Naive thymus-derived CD8-positive, alpha-beta T cell (primary cell): ENCODE results near the gene SPEN. TPM values are rescaled to one million over a fixed set of nuclear protein-coding genes. Genes with fewer than 3 reads are reported as not detected.

ENCODE experiments used
- ATAC-seq, 2 donors: fragments of 150-1000 bp; cut with Tn5 transposase in 1 of 2; sonication (Bioruptor Pico), chemical (Tn5 transposase) in 1 of 2; 1 replicate in 1 of 2; 2 replicates in 1 of 2; pipeline ENCODE4 v1.10.0; 2021; ENCODE audit warnings: mild to moderate bottlenecking in 2 of 2, moderate library complexity in 2 of 2
- POLR2A ChIA-PET: fragments of 350-600 bp; sonication (Branson Sonifier 250); formaldehyde crosslinking; loops from one replicate; lab custom pipeline; 2021; ENCODE audit warnings: antibody characterized with exemption; lab: Charles Lee
- DNase-seq, 10 donors: peaks; one replicate each; pipeline versions ENCODE4 v3.0.0 to v3.0.0-alpha.2; 2020 to 2022
- H3K27ac Mint-ChIP-seq, 10 donors: one replicate each; pipeline ENCODE4 v1.8.0; 2020 to 2022; ENCODE audit warnings: mild to moderate bottlenecking in 10 of 10, mixed read lengths in 10 of 10, moderate library complexity in 4 of 10, inconsistent platforms in 1 of 10
- H3K27me3 Mint-ChIP-seq, 5 donors: one replicate each; pipeline ENCODE4 v1.8.0; 2021 to 2022; ENCODE audit warnings: mixed read lengths in 5 of 5
- H3K36me3 Mint-ChIP-seq, 3 donors: one replicate each; pipeline ENCODE4 v1.8.0; 2020 to 2022; ENCODE audit warnings: mixed read lengths in 3 of 3, mild to moderate bottlenecking in 2 of 3, inconsistent platforms in 1 of 3
- H3K4me1 Mint-ChIP-seq, 4 donors: one replicate each; pipeline ENCODE4 v1.8.0; 2021 to 2022; ENCODE audit warnings: mixed read lengths in 4 of 4
- H3K4me3 Mint-ChIP-seq, 10 donors: one replicate each; pipeline ENCODE4 v1.8.0; 2020 to 2022; ENCODE audit warnings: mild to moderate bottlenecking in 10 of 10, mixed read lengths in 10 of 10, moderate library complexity in 6 of 10, inconsistent platforms in 1 of 10
- H3K9me3 Mint-ChIP-seq, 9 donors: one replicate each; pipeline ENCODE4 v1.8.0; 2020 to 2022; ENCODE audit warnings: mixed read lengths in 9 of 9, mild to moderate bottlenecking in 3 of 9, inconsistent platforms in 1 of 9, moderate library complexity in 1 of 9
- polyA plus RNA-seq, 3 donors: library from polyadenylated mRNA; unstranded; fragments of 300-500 nt; fragmentation: Illumina TruSeq; gene quantifications; one replicate each; pipeline ENCODE4 v1.2.3, GENCODE V29; 2021
- total RNA-seq, 8 experiments: library from RNA in 2 of 8; stranded (reverse) in 2 of 8; gene quantifications; one replicate each; pipeline ENCODE4 v1.2.3 and lab custom pipeline; 2021 to 2026

SPEN gene
- total and polyA plus RNA-seq, 5 experiments from 2014 or later = 4.0 to 88.3 (median 38.0) TPM

DNA sequence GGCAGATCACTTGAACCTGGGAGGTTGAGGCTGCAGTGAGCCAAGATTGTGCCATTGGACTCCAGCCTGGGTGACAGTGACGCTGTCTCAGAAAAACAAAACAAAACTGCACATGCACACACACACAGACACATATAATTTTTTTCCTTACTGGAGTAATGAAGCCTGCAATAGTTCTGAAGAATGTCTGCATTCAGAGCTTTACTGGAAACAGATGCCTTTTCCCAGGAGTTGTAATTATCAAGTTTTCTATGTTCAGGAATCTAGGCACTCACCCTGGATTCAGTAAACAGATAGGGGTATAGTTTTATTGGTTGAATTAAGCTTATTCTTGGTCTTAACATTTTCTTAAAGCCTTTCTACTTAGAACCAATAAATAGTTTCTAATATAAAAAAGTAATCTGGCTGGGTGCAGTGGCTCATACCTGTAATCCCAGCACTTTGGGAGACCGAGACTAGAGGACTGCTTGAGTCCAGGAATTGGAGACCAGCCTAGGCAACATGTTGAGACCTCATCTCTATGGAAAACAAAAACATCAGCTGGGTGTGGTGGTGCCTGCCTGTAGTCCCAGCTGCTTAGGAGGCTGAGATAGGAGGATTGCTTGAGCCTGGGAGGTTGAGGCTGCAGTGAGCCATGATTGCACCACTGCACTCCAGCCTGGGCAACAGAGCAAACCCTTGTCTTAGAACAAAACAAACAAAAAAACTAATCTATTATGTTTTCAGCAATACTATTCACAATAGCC, 15.8 kb downstream of the SPEN start:
- H3K4me3 Mint-ChIP-seq = no peak overlapping the region
- no peaks in the 10 kb centered on the region for H3K27me3 Mint-ChIP-seq
- no peak for DNase-seq
- no peaks in the 10 kb centered on the region for H3K9me3 Mint-ChIP-seq
- ATAC-seq = no peak
- peaks cover 11 to 73% (median 41%) of the 10 kb centered on the region in 4 donors for H3K4me1 Mint-ChIP-seq
- peak overlapping the region in 3 of 10 donors; percentile 9 to 41 (median 27) for H3K27ac Mint-ChIP-seq
- peaks cover 0 to 9% (median 0%) of the 10 kb centered on the region in 3 donors for H3K36me3 Mint-ChIP-seq
- POLR2A ChIA-PET = interaction anchor here (0.7 kb wide), 2 partner anchors 16 to 1451 kb away, joined by 3 read pairs; no protein-coding TSS in a partner anchor

DNA sequence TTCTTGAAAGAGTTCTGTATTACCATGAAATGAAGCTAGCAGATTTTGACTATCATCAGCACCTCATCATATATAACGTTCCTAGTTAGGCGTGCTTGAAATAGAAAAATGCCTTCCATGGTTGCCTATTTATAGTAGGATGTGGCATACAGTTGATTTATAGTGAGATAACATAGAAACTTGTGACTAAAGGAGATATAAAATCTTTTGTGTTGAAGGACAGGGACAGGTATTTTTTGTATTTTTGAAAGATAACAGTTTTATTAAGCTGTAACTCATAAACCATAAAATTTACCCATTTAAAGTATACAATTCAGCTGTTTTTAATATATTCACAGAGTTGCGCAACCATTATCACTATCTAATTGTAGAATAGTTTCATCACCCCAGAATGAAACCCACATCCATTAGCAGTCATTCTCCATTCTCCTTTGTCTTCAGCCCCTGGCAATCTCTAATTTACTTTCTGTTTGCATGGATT, 19.3 kb downstream of the SPEN start:
- Mint-ChIP-seq H3K36me3 (peaks cover 0 to 5% (median 0%) of the 10 kb centered on the region in 3 donors), H3K27ac (peak overlapping the region in 1 of 10 donors; percentile 34), H3K4me3 (peak overlapping the region in 1 of 10 donors; percentile 4), H3K4me1 (peaks cover 17 to 67% (median 46%) of the 10 kb centered on the region in 4 donors), H3K27me3 (no peaks in the 10 kb centered on the region), H3K9me3 (no peaks in the 10 kb centered on the region)
- DNase-seq = no peak
- POLR2A ChIA-PET = interaction anchor here (2.3 kb wide), 1 partner anchor 19 kb away, joined by 6 read pairs; no protein-coding TSS in a partner anchor
- ATAC-seq = no peak

DNA sequence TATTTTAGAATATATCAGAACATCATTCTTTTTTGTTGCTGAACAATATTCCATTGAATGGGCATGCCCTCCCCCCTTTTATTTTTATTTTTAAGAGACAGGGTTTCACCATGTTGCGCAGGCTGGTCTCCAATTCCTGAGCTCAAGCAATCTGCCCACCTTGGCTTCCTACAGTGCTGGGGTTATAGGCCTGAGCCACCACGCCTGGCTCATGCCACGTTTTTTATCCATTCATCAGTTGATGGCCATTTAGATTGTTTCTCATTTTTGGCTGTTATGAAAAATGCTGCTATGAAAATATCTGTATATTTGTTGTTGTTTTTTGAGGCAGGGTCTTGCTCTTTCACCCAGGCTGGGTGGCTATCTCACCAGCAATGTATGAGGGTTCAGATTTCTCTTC, 19.8 kb downstream of the SPEN start:
- H3K27ac Mint-ChIP-seq = peak overlapping the region in 2 of 10 donors; percentile 34 to 35
- peaks cover 0 to 9% (median 0%) of the 10 kb centered on the region in 3 donors for H3K36me3 Mint-ChIP-seq
- DNase-seq = no peak
- H3K27me3 Mint-ChIP-seq = no peaks in the 10 kb centered on the region
- no peaks in the 10 kb centered on the region for H3K9me3 Mint-ChIP-seq
- H3K4me3 Mint-ChIP-seq = peak overlapping the region in 1 of 10 donors; percentile 30
- H3K4me1 Mint-ChIP-seq = peaks cover 17 to 64% (median 46%) of the 10 kb centered on the region in 4 donors
- POLR2A ChIA-PET = interaction anchor here (1.0 to 2.3 kb wide), 2 partner anchors 19 to 33 kb away, joined by 5 to 6 read pairs; no protein-coding TSS in a partner anchor
- ATAC-seq = no peak

DNA sequence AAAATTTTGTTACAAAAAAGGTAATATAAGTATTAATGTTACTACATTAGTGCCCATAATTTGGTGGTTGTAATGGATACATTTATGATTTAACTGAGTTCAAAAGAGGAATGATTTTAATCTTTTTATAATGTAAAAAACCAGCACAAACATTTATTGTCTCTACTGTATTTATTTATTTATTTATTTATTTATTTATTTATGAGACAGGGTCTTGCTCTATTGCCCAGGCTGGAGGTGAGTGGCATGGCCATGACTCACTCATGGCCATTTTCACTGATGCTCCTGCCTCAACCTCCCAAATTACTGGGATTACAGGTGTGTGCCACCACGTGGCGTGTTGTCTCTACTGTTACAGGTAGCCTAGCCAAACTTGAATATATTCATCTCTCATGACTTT, 21.9 kb downstream of the SPEN start:
- POLR2A ChIA-PET = no interaction called here
- Mint-ChIP-seq H3K27me3 (no peaks in the 10 kb centered on the region), H3K36me3 (peaks cover 0 to 30% (median 10%) of the 10 kb centered on the region in 3 donors), H3K4me3 (peak overlapping the region in 1 of 10 donors; percentile 13), H3K9me3 (no peaks in the 10 kb centered on the region), H3K4me1 (peaks cover 23 to 69% (median 58%) of the 10 kb centered on the region in 4 donors), H3K27ac (peak overlapping the region in 3 of 10 donors; percentile 20 to 43 (median 23))
- no peak for DNase-seq
- no peak for ATAC-seq

DNA sequence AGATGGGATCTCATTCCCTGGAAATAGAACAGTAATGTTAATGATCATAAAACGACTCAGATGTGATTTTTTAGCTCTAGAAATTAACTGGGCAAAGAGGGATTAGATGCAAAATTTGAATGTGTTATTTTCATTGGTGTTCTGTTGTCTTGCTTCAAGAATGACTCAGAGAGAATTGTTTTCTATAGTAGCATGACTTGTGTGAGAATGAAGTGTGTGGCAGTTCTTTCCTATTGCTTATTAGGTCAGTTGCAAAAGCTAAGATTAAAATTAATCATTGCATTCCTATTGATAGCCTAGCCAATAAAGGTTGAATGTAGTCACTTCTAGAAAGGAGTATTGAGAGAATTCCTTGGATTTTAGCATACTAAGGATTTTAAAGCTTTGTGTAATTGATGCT, 22.9 kb downstream of the SPEN start:
- no peaks in the 10 kb centered on the region for H3K9me3 Mint-ChIP-seq
- DNase-seq (no peak), ATAC-seq (no peak)
- POLR2A ChIA-PET = no interaction called here
- peaks cover 0 to 37% (median 10%) of the 10 kb centered on the region in 3 donors for H3K36me3 Mint-ChIP-seq
- H3K4me1 Mint-ChIP-seq = peaks cover 26 to 72% (median 64%) of the 10 kb centered on the region in 4 donors
- H3K27me3 Mint-ChIP-seq = no peaks in the 10 kb centered on the region
- H3K4me3 Mint-ChIP-seq = peak overlapping the region in 2 of 10 donors; percentile 11 to 13
- peak overlapping the region in 6 of 10 donors; percentile 6 to 63 (median 26) for H3K27ac Mint-ChIP-seq

DNA sequence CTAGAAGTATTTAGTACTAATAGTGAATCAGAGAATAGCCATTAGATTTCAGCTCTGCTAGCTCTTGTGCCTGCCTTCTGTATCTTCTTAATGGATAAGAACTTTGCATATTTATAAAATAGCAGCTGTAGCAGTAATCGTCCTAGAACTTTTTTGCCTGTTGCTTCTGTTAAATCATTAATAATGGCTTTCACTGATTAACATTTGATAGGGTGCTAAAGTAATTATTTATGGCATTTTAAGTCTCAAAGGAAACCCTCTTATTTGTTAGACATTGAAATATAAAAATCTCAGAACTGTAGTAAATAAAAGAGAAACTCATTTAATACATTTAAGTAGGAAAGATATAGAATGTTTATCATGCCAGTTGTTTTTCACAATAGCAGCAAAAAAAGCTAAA, 27.0 kb downstream of the SPEN start:
- Mint-ChIP-seq H3K4me1 (peaks cover 29 to 73% (median 59%) of the 10 kb centered on the region in 4 donors), H3K36me3 (peaks cover 0 to 56% (median 11%) of the 10 kb centered on the region in 3 donors), H3K9me3 (no peaks in the 10 kb centered on the region), H3K27me3 (no peaks in the 10 kb centered on the region), H3K4me3 (peak overlapping the region in 1 of 10 donors; percentile 15), H3K27ac (peak overlapping the region in 3 of 10 donors; percentile 9 to 70 (median 17))
- POLR2A ChIA-PET = interaction anchor here (0.5 to 1.5 kb wide), 2 partner anchors 12 to 333 kb away, joined by 3 to 4 read pairs; no protein-coding TSS in a partner anchor
- ATAC-seq = no peak
- no peak for DNase-seq

DNA sequence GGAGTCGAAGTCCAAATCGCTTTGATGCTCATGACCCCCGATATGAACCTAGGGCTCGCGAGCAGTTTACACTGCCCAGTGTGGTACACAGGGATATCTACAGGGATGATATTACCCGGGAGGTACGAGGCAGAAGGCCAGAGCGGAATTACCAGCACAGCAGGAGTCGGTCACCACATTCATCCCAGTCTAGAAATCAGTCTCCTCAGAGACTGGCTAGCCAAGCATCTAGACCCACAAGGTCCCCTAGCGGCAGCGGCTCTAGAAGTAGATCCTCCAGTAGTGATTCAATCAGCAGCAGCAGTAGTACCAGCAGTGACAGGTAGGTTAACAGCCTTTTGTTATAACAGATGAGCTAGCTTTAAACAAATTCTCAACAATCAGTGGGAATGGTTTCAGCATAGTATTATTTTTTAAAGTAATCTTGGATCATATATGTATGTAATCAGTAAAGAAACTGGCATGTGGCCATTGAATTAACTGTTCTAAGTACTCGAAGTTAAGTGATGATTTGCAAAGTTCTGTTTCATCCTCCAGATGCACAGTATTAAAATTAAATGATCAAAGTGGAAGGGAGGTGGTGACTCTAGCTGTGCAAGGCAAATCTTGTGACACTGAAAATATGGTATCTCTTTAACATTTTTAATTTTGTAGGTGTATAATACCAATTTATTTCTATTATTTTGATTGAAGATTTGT, 29.0 kb downstream of the SPEN start:
- POLR2A ChIA-PET = interaction anchor here (1.6 kb wide), 1 partner anchor 11 kb away, joined by 3 read pairs; no protein-coding TSS in a partner anchor

DNA sequence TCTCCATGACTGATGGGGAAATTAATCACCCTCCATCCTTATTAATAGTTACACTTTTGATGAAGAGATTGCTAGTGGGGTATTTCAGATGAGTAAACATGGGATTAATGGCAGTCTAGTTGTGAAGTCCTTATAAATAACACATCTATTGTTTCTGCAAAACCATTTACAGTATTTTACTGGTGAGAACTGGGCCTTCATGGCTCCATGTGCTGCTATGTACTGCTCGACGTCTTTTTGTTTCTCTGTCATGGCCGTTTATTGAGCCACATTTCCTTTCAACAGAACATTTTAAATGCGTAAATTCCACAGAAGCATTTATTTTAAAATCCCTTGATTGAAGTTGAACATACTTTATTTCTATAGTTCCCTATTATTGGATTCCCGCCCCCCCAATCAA, 34.5 kb downstream of the SPEN start:
- Mint-ChIP-seq H3K9me3 (no peaks in the 10 kb centered on the region), H3K36me3 (peaks cover 0 to 28% (median 1%) of the 10 kb centered on the region in 3 donors), H3K27ac (peak overlapping the region in 3 of 10 donors; percentile 32 to 58 (median 33)), H3K4me3 (no peak overlapping the region), H3K4me1 (peaks cover 41 to 81% (median 69%) of the 10 kb centered on the region in 4 donors), H3K27me3 (no peaks in the 10 kb centered on the region)
- no peak for ATAC-seq
- POLR2A ChIA-PET = no interaction called here
- no peak for DNase-seq

More for the DNA sequence above, 29.0 kb downstream of the SPEN start:
- Mint-ChIP-seq H3K36me3 (peaks cover 0 to 62% (median 11%) of the 10 kb centered on the region in 3 donors), H3K4me3 (no peak overlapping the region), H3K4me1 (peaks cover 28 to 74% (median 61%) of the 10 kb centered on the region in 4 donors), H3K9me3 (no peaks in the 10 kb centered on the region), H3K27me3 (no peaks in the 10 kb centered on the region), H3K27ac (peak overlapping the region in 6 of 10 donors; percentile 6 to 79 (median 35))
- no peak for DNase-seq
- ATAC-seq = peak; percentile 42 to 53

DNA sequence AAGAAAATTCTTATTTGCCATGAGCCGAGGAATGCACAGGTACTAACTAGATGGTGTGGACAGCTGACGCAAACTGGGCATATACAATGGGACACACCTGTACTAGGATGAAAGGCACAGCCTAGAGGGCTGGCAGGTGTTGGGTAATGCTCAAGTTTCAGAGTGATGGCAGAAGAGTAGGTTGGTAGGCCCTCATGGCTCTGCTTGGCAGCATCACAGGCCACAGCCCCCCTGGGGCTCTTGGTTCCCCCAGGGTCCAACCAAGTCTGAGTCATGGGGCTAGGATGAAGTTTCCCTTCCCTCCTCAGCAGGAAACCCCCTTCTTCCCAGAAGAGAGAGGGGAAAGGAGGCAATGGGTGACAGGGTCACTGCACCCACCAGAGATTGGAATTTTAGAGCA, 35.2 kb downstream of the SPEN start:
- Mint-ChIP-seq H3K27ac (peak overlapping the region in 8 of 10 donors; percentile 21 to 84 (median 67)), H3K9me3 (no peaks in the 10 kb centered on the region), H3K36me3 (peaks cover 0 to 27% (median 1%) of the 10 kb centered on the region in 3 donors), H3K27me3 (no peaks in the 10 kb centered on the region), H3K4me3 (peak overlapping the region in 2 of 10 donors; percentile 24 to 29), H3K4me1 (peaks cover 41 to 83% (median 72%) of the 10 kb centered on the region in 4 donors)
- POLR2A ChIA-PET = no interaction called here
- DNase-seq = no peak
- no peak for ATAC-seq

DNA sequence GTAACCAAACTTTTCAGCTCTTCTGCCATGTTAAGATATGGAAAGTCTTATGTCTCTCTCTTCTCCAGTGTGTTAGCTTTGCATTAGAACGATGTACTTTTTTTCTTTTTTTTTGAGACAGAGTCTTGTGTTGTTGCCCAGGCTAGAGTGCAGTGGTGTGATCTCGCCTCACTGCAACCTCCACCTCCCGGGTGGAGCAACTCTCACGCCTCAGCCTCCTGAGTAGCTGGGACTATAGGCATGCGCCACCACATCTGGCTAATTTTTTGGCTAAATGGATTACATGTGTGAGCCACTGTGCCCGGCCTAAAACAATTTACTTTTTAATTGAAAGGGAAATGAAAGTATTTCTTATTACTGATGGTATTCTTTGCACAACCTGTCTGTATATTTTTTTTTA, 35.8 kb downstream of the SPEN start:
- Mint-ChIP-seq H3K4me3 (peak overlapping the region in 2 of 10 donors; percentile 18 to 43), H3K27ac (peak overlapping the region in 9 of 10 donors; percentile 53 to 84 (median 73)), H3K27me3 (no peaks in the 10 kb centered on the region), H3K4me1 (peaks cover 41 to 78% (median 71%) of the 10 kb centered on the region in 4 donors), H3K36me3 (peaks cover 0 to 25% (median 1%) of the 10 kb centered on the region in 3 donors), H3K9me3 (no peaks in the 10 kb centered on the region)
- ATAC-seq = no peak
- POLR2A ChIA-PET = no interaction called here
- no peak for DNase-seq

DNA sequence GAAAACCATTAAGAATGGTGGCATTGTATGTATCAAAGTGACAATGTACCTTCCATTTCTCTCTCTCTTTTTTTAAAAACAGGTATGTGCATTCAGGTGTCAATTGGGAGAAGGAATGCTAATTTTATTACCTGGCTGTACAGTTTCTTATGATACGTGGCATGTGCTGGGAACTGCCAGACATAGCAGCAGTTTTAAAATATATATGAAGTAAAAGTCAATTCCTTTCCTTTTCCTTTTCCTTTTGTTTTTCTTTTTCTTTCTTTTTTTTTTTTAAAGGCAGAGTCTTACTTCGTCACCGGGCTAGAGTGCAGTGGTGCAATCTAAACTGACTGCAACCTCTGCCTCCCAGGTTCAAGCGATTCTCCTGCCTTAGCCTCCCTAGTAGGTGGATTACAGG, 37.0 kb downstream of the SPEN start:
- DNase-seq = no peak

DNA sequence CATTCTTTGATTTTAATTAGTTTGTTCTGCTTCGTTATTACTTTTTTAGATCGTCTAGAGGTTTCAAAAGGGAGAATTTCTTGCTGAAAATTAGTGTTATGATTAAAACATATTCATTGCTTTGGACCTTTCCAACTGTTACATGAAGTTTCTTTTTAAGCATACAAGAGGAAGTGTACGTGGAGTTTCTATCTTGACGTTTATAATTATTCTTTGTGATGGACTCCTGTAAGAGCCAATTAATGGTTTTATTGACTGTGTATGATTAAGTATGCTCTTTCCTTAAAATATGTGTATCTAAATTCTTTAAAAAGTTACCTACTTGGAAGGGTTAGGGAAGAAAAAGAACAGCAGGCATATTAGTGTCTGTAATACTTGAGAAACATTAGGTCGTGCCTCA, 37.8 kb downstream of the SPEN start:
- POLR2A ChIA-PET = interaction anchor here (0.6 to 1.5 kb wide), 2 partner anchors 11 to 61 kb away, joined by 4 read pairs; no protein-coding TSS in a partner anchor
- ATAC-seq = no peak
- DNase-seq = no peak
- H3K27me3 Mint-ChIP-seq = no peaks in the 10 kb centered on the region
- H3K27ac Mint-ChIP-seq = peak overlapping the region in 8 of 10 donors; percentile 35 to 86 (median 56)
- no peaks in the 10 kb centered on the region for H3K9me3 Mint-ChIP-seq
- peaks cover 0 to 28% (median 4%) of the 10 kb centered on the region in 3 donors for H3K36me3 Mint-ChIP-seq
- peaks cover 34 to 70% (median 62%) of the 10 kb centered on the region in 4 donors for H3K4me1 Mint-ChIP-seq
- H3K4me3 Mint-ChIP-seq = peak overlapping the region in 7 of 10 donors; percentile 19 to 77 (median 66)

More for the DNA sequence above, 37.0 kb downstream of the SPEN start:
- POLR2A ChIA-PET = interaction anchor here (0.6 kb wide), 1 partner anchor 60 kb away, joined by 4 read pairs; no protein-coding TSS in a partner anchor
- peak overlapping the region in 5 of 10 donors; percentile 13 to 77 (median 56) for H3K27ac Mint-ChIP-seq
- H3K9me3 Mint-ChIP-seq = no peaks in the 10 kb centered on the region
- ATAC-seq = no peak
- H3K4me1 Mint-ChIP-seq = peaks cover 36 to 70% (median 64%) of the 10 kb centered on the region in 4 donors
- no peak overlapping the region for H3K4me3 Mint-ChIP-seq
- no peaks in the 10 kb centered on the region for H3K27me3 Mint-ChIP-seq
- H3K36me3 Mint-ChIP-seq = peaks cover 0 to 20% (median 0%) of the 10 kb centered on the region in 3 donors
